Esophagus squamous epithelium (tissue), 5 donors: ENCODE results near the gene TCF4. TPM values are rescaled to one million over a fixed set of nuclear protein-coding genes. Genes with fewer than 3 reads are reported as not detected.

ENCODE experiments used
- DNase-seq: peaks from one replicate; lab custom pipeline; 2025; lab: John Stamatoyannopoulos, UW
- H3K27ac ChIP-seq, 4 donors: fragments of 200-600 bp; sonication (generic); one replicate each; pipeline ENCODE4 v1.5.1; 2016 to 2019; ENCODE audit warnings: mild to moderate bottlenecking in 1 of 4
- H3K27me3 ChIP-seq, 4 donors: fragments of 200-600 bp; sonication (generic); 1 replicate in 3 of 4; 2 replicates in 1 of 4; pipeline versions ENCODE4 v1.5.1 to v1.6.0; 2017 to 2021; ENCODE audit warnings: antibody characterized with exemption in 1 of 4
- H3K36me3 ChIP-seq, 3 donors: fragments of 200-600 bp; sonication (generic); one replicate each; pipeline ENCODE4 v1.5.1; 2016 to 2019
- H3K4me1 ChIP-seq, 3 donors: fragments of 200-600 bp; sonication (generic); one replicate each; pipeline ENCODE4 v1.5.1; 2017 to 2019
- H3K4me3 ChIP-seq, 4 donors: fragments of 200-600 bp; sonication (generic); 1 replicate in 3 of 4; 2 replicates in 1 of 4; pipeline ENCODE4 v1.5.1; 2016 to 2019; ENCODE audit warnings: mild to moderate bottlenecking in 2 of 4, moderate library complexity in 1 of 4
- H3K9me3 ChIP-seq, 3 donors: fragments of 200-600 bp; sonication (generic); one replicate each; pipeline ENCODE4 v1.5.1; 2016 to 2019
- POLR2A ChIP-seq, 4 donors: fragments of 450-650 bp; IDR thresholded peaks; one replicate each; pipeline ENCODE4 v1.6.1; 2017; ENCODE audit warnings: antibody characterized with exemption in 4 of 4, mild to moderate bottlenecking in 4 of 4, moderate library complexity in 3 of 4
- WGBS, 2 donors: methylation state at CpG; one replicate each; pipeline ENCODE4 v1.1.5; 2018; 5-methylcytosine and 5-hydroxymethylcytosine counted together
- intact Hi-C: fragments of 100-400 bp; cut with DNase I; formaldehyde crosslinking; loops from one replicate; pipeline ENCODE4 v1.15.0; 2022
- total RNA-seq, 4 donors: library from RNA; depleted of rRNA; stranded (reverse); fragments of >200 nt; gene quantifications; one replicate each; pipeline ENCODE4 v1.1.0, GENCODE V29; 2016
- TF ChIP-seq, protein P1 (sequence below), 6 experiments: fragments of 450-650 bp in 4 of 6; fragments of 200-600 bp in 2 of 6; sonication (generic) in 2 of 6; IDR thresholded peaks; one replicate each; pipeline ENCODE4 v1.5.1; 2016 to 2019; ENCODE audit warnings: antibody characterized with exemption in 6 of 6, mild to moderate bottlenecking in 4 of 6, moderate library complexity in 4 of 6
- donor health status: DM: yes; HTN: yes; CAD: no.

TCF4 gene
- total RNA-seq, 4 donors from 2014 or later = 19.0 to 79.7 (median 26.0) TPM

DNA sequence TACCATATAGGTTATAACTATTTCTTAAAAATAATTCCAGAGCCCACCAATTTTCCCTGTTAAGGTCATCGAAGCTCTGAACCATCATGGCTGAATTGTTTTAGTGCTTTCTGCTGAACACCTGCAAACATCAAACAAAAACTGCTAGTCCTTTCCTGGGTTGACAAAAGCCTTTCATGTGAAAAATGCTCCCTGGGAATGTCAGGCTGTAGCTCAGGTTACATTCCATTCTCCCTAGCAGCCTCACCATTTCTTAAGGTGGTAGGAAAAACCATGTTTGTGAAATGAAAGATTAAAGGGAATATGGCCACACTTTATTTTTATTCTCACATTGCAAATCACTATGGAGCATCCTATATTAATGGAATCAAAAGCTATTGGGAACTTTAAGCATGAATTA lies 5.7 kb downstream of the TCF4 start:
- DNase-seq = no peak
- no peak overlapping the region for H3K27ac ChIP-seq
- no peaks in the 10 kb centered on the region for H3K36me3 ChIP-seq
- no peaks in the 10 kb centered on the region for H3K9me3 ChIP-seq
- intact Hi-C loops = no loop called here
- TF ChIP-seq, protein P1, sequence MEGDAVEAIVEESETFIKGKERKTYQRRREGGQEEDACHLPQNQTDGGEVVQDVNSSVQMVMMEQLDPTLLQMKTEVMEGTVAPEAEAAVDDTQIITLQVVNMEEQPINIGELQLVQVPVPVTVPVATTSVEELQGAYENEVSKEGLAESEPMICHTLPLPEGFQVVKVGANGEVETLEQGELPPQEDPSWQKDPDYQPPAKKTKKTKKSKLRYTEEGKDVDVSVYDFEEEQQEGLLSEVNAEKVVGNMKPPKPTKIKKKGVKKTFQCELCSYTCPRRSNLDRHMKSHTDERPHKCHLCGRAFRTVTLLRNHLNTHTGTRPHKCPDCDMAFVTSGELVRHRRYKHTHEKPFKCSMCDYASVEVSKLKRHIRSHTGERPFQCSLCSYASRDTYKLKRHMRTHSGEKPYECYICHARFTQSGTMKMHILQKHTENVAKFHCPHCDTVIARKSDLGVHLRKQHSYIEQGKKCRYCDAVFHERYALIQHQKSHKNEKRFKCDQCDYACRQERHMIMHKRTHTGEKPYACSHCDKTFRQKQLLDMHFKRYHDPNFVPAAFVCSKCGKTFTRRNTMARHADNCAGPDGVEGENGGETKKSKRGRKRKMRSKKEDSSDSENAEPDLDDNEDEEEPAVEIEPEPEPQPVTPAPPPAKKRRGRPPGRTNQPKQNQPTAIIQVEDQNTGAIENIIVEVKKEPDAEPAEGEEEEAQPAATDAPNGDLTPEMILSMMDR (IDR thresholded peaks at IDR 0.05) = no peak
- TF ChIP-seq POLR2A (IDR thresholded peaks at IDR 0.05) = no peak
- H3K27me3 ChIP-seq = no peaks in the 10 kb centered on the region
- H3K4me3 ChIP-seq = no peak overlapping the region
- H3K4me1 ChIP-seq = peaks cover 4 to 63% (median 9%) of the 10 kb centered on the region in 3 donors
- WGBS, 2 donors = 35 to 47% methylated on average over 1 of the region's 1 CpG

- intact Hi-C loops = no loop called here
These were observed 8.3 kb downstream of the TCF4 start for GRCh38 chr18:55579501-55580270.

GRCh38 chr18:55577812-55578539 lies 10.0 kb downstream of the TCF4 start:
- peaks cover 0 to 23% (median 0%) of the 10 kb centered on the region in 3 donors for H3K4me1 ChIP-seq
- intact Hi-C loops = no loop called here
- TF ChIP-seq POLR2A (IDR thresholded peaks at IDR 0.05) = no peak
- TF ChIP-seq, protein P1 (IDR thresholded peaks at IDR 0.05) = peak in 1 of 6 experiments; percentile 33
- 69 to 78% methylated on average over 6 of the region's 6 CpGs for WGBS, 2 donors
- no peak overlapping the region for H3K4me3 ChIP-seq
- no peaks in the 10 kb centered on the region for H3K36me3 ChIP-seq
- no peaks in the 10 kb centered on the region for H3K27me3 ChIP-seq
- no peaks in the 10 kb centered on the region for H3K9me3 ChIP-seq
- no peak for DNase-seq
- H3K27ac ChIP-seq = no peak overlapping the region

More at GRCh38 chr18:55579501-55580270, 8.3 kb downstream of the TCF4 start:
- no peaks in the 10 kb centered on the region for H3K27me3 ChIP-seq
- H3K36me3 ChIP-seq = no peaks in the 10 kb centered on the region
- peaks cover 0 to 40% (median 0%) of the 10 kb centered on the region in 3 donors for H3K4me1 ChIP-seq
- H3K27ac ChIP-seq = no peak overlapping the region
- no peak overlapping the region for H3K4me3 ChIP-seq
- H3K9me3 ChIP-seq = no peaks in the 10 kb centered on the region
- no peak for DNase-seq
- TF ChIP-seq, protein P1 (IDR thresholded peaks at IDR 0.05) = no peak
- no peak for TF ChIP-seq POLR2A (IDR thresholded peaks at IDR 0.05)
- 53% methylated on average over 4 of the region's 4 CpGs for WGBS, 2 donors

GRCh38 chr18:55576001-55576400 lies 12.0 kb downstream of the TCF4 start:
- no peaks in the 10 kb centered on the region for H3K27me3 ChIP-seq
- intact Hi-C loops = no loop called here
- H3K4me3 ChIP-seq = no peak overlapping the region
- H3K9me3 ChIP-seq = no peaks in the 10 kb centered on the region
- H3K36me3 ChIP-seq = no peaks in the 10 kb centered on the region
- H3K27ac ChIP-seq = no peak overlapping the region
- DNase-seq = no peak
- 78 to 91% methylated on average over 3 of the region's 3 CpGs for WGBS, 2 donors
- peaks cover 0 to 9% (median 0%) of the 10 kb centered on the region in 3 donors for H3K4me1 ChIP-seq
- TF ChIP-seq, protein P1 (IDR thresholded peaks at IDR 0.05) = no peak
- TF ChIP-seq POLR2A (IDR thresholded peaks at IDR 0.05) = no peak

DNA sequence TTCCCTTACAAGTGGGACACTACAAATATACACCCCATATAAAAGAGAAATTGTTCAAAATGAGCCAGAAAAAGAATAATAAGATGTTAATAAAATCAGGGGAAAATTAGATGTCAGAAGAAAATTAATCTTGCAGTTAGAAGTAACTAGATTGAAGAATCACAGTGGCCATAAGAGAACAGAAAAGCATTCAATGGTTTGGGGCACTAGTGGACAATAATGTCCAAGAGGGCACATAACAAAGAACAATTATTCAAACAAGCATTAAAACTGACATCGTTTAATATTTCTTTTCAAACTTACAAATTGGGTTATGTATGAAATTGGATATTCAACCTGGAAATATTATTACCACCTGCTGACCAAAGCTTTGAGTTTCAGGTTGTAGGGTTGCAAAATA lies 12.9 kb downstream of the TCF4 start:
- Histone ChIP-seq H3K27ac (no peak overlapping the region), H3K27me3 (no peaks in the 10 kb centered on the region), H3K4me3 (no peak overlapping the region), H3K36me3 (no peaks in the 10 kb centered on the region), H3K9me3 (no peaks in the 10 kb centered on the region), H3K4me1 (peaks cover 0 to 7% (median 0%) of the 10 kb centered on the region in 3 donors)
- TF ChIP-seq, protein P1 (IDR thresholded peaks at IDR 0.05) = no peak
- TF ChIP-seq POLR2A (IDR thresholded peaks at IDR 0.05) = no peak
- WGBS, 2 donors = 76 to 96% methylated on average over 1 of the region's 1 CpG
- intact Hi-C loops = no loop called here
- no peak for DNase-seq
